ENCODE measurements around the gene KLRB1. TPM values are rescaled to one million over a fixed set of nuclear protein-coding genes. Genes with fewer than 3 reads are reported as not detected.

Gene KLRB1
- total RNA-seq, 1 experiment from 2014 or later: not detected

DNA sequence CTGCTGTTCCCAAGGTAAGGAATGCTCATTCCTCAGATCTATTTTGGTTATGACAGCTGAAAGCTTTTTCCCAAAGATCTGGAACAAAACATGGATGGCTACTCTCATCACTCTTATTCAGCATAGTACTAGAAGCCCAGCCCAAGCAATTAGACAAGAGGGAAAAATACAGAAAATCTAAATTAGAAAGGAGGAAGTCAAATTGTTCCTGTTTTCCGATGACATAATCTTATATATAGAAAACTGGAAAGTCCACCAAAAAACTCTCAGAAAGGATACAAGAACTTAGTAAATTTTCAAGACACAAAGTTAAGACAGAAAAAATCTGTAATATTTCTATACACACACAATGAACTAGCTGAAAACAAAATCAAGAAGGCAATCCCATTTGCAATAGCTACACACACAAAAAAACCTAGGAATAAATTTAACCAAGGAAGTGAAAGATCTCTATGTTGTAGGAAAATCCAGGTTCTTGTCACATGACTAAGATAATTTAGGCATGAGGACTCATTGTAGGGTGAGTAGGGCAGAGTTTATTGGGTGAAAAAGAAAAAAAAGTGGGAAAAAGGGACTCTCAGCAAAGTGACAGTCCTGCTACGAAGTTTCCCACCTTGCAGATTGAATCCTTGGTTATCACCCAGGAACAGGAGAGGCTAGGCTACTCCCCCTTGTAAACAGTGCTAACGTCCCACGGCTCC, 28.6 kb upstream of the KLRB1 start:
- no peaks in the 10 kb centered on the region for H3K9me3 ChIP-seq (ENCODE audit: control insufficient read depth, insufficient read depth, low read depth, low read length)
- DNase-seq (ENCODE audit: low read depth, low spot score) (no peak), ATAC-seq (no peak)
- no peak overlapping the region for H3K27ac ChIP-seq (ENCODE audit: low read length)
- no TSS peak for BruUV-seq (replicated peaks)
- TF ChIP-seq, protein P1, sequence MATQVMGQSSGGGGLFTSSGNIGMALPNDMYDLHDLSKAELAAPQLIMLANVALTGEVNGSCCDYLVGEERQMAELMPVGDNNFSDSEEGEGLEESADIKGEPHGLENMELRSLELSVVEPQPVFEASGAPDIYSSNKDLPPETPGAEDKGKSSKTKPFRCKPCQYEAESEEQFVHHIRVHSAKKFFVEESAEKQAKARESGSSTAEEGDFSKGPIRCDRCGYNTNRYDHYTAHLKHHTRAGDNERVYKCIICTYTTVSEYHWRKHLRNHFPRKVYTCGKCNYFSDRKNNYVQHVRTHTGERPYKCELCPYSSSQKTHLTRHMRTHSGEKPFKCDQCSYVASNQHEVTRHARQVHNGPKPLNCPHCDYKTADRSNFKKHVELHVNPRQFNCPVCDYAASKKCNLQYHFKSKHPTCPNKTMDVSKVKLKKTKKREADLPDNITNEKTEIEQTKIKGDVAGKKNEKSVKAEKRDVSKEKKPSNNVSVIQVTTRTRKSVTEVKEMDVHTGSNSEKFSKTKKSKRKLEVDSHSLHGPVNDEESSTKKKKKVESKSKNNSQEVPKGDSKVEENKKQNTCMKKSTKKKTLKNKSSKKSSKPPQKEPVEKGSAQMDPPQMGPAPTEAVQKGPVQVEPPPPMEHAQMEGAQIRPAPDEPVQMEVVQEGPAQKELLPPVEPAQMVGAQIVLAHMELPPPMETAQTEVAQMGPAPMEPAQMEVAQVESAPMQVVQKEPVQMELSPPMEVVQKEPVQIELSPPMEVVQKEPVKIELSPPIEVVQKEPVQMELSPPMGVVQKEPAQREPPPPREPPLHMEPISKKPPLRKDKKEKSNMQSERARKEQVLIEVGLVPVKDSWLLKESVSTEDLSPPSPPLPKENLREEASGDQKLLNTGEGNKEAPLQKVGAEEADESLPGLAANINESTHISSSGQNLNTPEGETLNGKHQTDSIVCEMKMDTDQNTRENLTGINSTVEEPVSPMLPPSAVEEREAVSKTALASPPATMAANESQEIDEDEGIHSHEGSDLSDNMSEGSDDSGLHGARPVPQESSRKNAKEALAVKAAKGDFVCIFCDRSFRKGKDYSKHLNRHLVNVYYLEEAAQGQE (IDR thresholded peaks at IDR 0.05; ENCODE audit: insufficient read depth in 1 of 2, low read depth in 2 of 2, low read length in 1 of 2): no peak
- TF ChIP-seq SIN3A (IDR thresholded peaks at IDR 0.05; ENCODE audit: borderline replicate concordance, insufficient read depth, low read depth, low read length): no peak
- no peak for TF ChIP-seq CTCF (IDR thresholded peaks at IDR 0.05)
- no peaks in the 10 kb centered on the region for H3K27me3 ChIP-seq (ENCODE audit: control insufficient read depth, insufficient read depth, low read length)
- intact Hi-C loops (cut with micrococcal nuclease; ENCODE audit: unreplicated experiment) (no loop called here), in situ Hi-C loops (cut with HindIII; ENCODE audit: low pct_unique_long_range_greater_than_20kb, low sequenced_read_pairs) (no loop called here)
- CTCF ChIA-PET: no interaction called here
- H3K36me3 ChIP-seq (ENCODE audit: control insufficient read depth, insufficient read depth, low read length): no peaks in the 10 kb centered on the region
- no peak overlapping the region for H3K4me3 ChIP-seq (ENCODE audit: low read depth in 2 of 2, low read length in 2 of 2)
- no peaks in the 10 kb centered on the region for H3K4me1 ChIP-seq (ENCODE audit: control insufficient read depth, insufficient read depth, low read length)
- POLR2A ChIA-PET: no interaction called here

- no peak overlapping the region for H3K27ac ChIP-seq (ENCODE audit: low read length)
- in situ Hi-C loops (cut with HindIII; ENCODE audit: low pct_unique_long_range_greater_than_20kb, low sequenced_read_pairs) (no loop called here), intact Hi-C loops (cut with micrococcal nuclease; ENCODE audit: unreplicated experiment) (loop anchor here (1.0 kb wide), 1 partner anchor 73 kb away; no protein-coding TSS in a partner anchor)
- BruUV-seq (replicated peaks): no TSS peak
- DNase-seq (ENCODE audit: low read depth, low spot score) (no peak), ATAC-seq (no peak)
- ChIA-PET POLR2A (no interaction called here), CTCF (interaction anchor here (1.2 kb wide), 1 partner anchor 73 kb away, joined by 4 read pairs; no protein-coding TSS in a partner anchor)
- no peak overlapping the region for H3K4me3 ChIP-seq (ENCODE audit: low read depth in 2 of 2, low read length in 2 of 2)
- no peaks in the 10 kb centered on the region for H3K36me3 ChIP-seq (ENCODE audit: control insufficient read depth, insufficient read depth, low read length)
- TF ChIP-seq, protein P1 (IDR thresholded peaks at IDR 0.05; ENCODE audit: insufficient read depth in 1 of 2, low read depth in 2 of 2, low read length in 1 of 2): no peak
- TF ChIP-seq SIN3A (IDR thresholded peaks at IDR 0.05; ENCODE audit: borderline replicate concordance, insufficient read depth, low read depth, low read length) (no peak), POLR2AphosphoS5 (IDR thresholded peaks at IDR 0.05; ENCODE audit: low read depth, low read length) (no peak), TCF7L2 (IDR thresholded peaks at IDR 0.05; ENCODE audit: low read depth, low read length) (no peak), CTCF (IDR thresholded peaks at IDR 0.05) (no peak)
- H3K27me3 ChIP-seq (ENCODE audit: control insufficient read depth, insufficient read depth, low read length): no peaks in the 10 kb centered on the region
- no peaks in the 10 kb centered on the region for H3K4me1 ChIP-seq (ENCODE audit: control insufficient read depth, insufficient read depth, low read length)
- H3K9me3 ChIP-seq (ENCODE audit: control insufficient read depth, insufficient read depth, low read depth, low read length): no peaks in the 10 kb centered on the region
Observed at GRCh38 chr12:9634969-9635754, 27.4 kb upstream of the KLRB1 start.

Measured in Panc1 (cell line).